Endodermal cell (in vitro differentiated cells): Measurements from ENCODE around the gene NADK. TPM values are rescaled to one million over a fixed set of nuclear protein-coding genes. Genes with fewer than 3 reads are reported as not detected.

ENCODE experiments used
- DNase-seq: peaks from one replicate; pipeline ENCODE4 v3.0.0-alpha.2; 2017
- H3K27ac ChIP-seq: 2 replicates; pipeline ENCODE4 v1.5.1; 2013; ENCODE audit warnings: mild to moderate bottlenecking, low read depth, low read length, moderate library complexity
- H3K27me3 ChIP-seq: 2 replicates; pipeline ENCODE4 v1.6.1; 2013; ENCODE audit warnings: mild to moderate bottlenecking, low read length, moderate library complexity; ENCODE audit not compliant: insufficient read depth, control insufficient read depth, poor library complexity, severe bottlenecking
- H3K36me3 ChIP-seq: 2 replicates; pipeline ENCODE4 v1.7.0; 2013; ENCODE audit warnings: mild to moderate bottlenecking, low read length, moderate library complexity; ENCODE audit not compliant: control insufficient read depth, insufficient read depth
- H3K4me1 ChIP-seq: one replicate; pipeline ENCODE4 v1.7.0; 2013; ENCODE audit warnings: low read length; ENCODE audit not compliant: control insufficient read depth, insufficient read depth
- H3K4me3 ChIP-seq: 2 replicates; pipeline ENCODE4 v1.5.1; 2013; ENCODE audit warnings: mild to moderate bottlenecking, low read length, moderate library complexity
- H3K9ac ChIP-seq: 2 replicates; pipeline ENCODE4 v1.6.1; 2013; ENCODE audit warnings: mild to moderate bottlenecking, low read length, moderate library complexity; ENCODE audit not compliant: poor library complexity, severe bottlenecking; ENCODE audit errors: extremely low read depth
- H3K9me3 ChIP-seq: 2 replicates; pipeline ENCODE4 v1.6.1; 2013; ENCODE audit warnings: mild to moderate bottlenecking, low read length, moderate library complexity; ENCODE audit not compliant: control insufficient read depth
- H3K27ac Mint-ChIP-seq: 2 replicates; pipeline ENCODE4 v1.8.0; 2020; ENCODE audit warnings: mixed read lengths
- H3K27me3 Mint-ChIP-seq: 2 replicates; pipeline ENCODE4 v1.8.0; 2021; ENCODE audit warnings: mild to moderate bottlenecking, mixed read lengths; ENCODE audit not compliant: insufficient read depth
- H3K36me3 Mint-ChIP-seq: 2 replicates; pipeline ENCODE4 v1.8.0; 2020; ENCODE audit warnings: low read depth, mixed read lengths
- H3K4me1 Mint-ChIP-seq: 2 replicates; pipeline ENCODE4 v1.8.0; 2020; ENCODE audit warnings: mixed read lengths
- H3K4me3 Mint-ChIP-seq: 2 replicates; pipeline ENCODE4 v1.8.0; 2020; ENCODE audit warnings: mild to moderate bottlenecking, moderate library complexity, mixed read lengths
- H3K9me3 Mint-ChIP-seq: 2 replicates; pipeline ENCODE4 v1.8.0; 2020; ENCODE audit warnings: mild to moderate bottlenecking, mixed read lengths
- CTCF ChIP-seq: fragments of 200-600 bp; sonication (generic); conservative IDR thresholded peaks from 2 replicates; pipeline ENCODE4 v1.5.0; 2021; ENCODE audit warnings: antibody characterized with exemption, mild to moderate bottlenecking
- WGBS, 2 experiments: methylation state at CpG; one replicate each; pipeline versions ENCODE4 v1.1.5 to v1.1.7; 2013; ENCODE audit warnings: missing lambda C conversion rate in 2 of 2, mixed read lengths in 1 of 2; ENCODE audit not compliant: insufficient coverage in 1 of 2, insufficient read length in 1 of 2; 5-methylcytosine and 5-hydroxymethylcytosine counted together
- total RNA-seq, 2 donors: library from RNA; stranded (reverse); fragmentation: NEBNext Ultra II Directional in 1 of 2; extraction: Animal tissue kit (Norgen Biotek cat#: 25700) in 1 of 2; gene quantifications; 2 replicates in 1 of 2; 3 replicates in 1 of 2; pipeline ENCODE4 v1.2.1, GENCODE V29; 2021

The NADK gene
- total RNA-seq, 2 donors from 2014 or later: 75.2 to 81.6 TPM

- no peak overlapping the region for H3K4me3 ChIP-seq
- H3K27me3 ChIP-seq: no peaks in the 10 kb centered on the region
- H3K27me3 Mint-ChIP-seq: no peaks in the 10 kb centered on the region
- H3K4me1 ChIP-seq: no peaks in the 10 kb centered on the region
- WGBS, 2 experiments: 97% methylated on average over 10 of the region's 10 CpGs
- peaks cover 72% of the 10 kb centered on the region for H3K36me3 ChIP-seq
- H3K9me3 ChIP-seq: no peaks in the 10 kb centered on the region
- no peak for TF ChIP-seq CTCF
- no peak overlapping the region for H3K27ac ChIP-seq
- no peak overlapping the region for H3K9ac ChIP-seq
- H3K4me3 Mint-ChIP-seq: no peak overlapping the region
- H3K9me3 Mint-ChIP-seq: no peaks in the 10 kb centered on the region
- peaks cover 63% of the 10 kb centered on the region for H3K36me3 Mint-ChIP-seq
- DNase-seq: no peak
- H3K27ac Mint-ChIP-seq: no peak overlapping the region
- H3K4me1 Mint-ChIP-seq: no peaks in the 10 kb centered on the region
These were observed 29.9 kb upstream of the NADK start for GRCh38 chr1:1808206-1808605.

GRCh38 chr1:1806890-1807289 is 28.6 kb upstream of the NADK start:
- no peaks in the 10 kb centered on the region for H3K4me1 ChIP-seq
- H3K4me3 ChIP-seq: no peak overlapping the region
- H3K4me1 Mint-ChIP-seq: no peaks in the 10 kb centered on the region
- 94 to 100% methylated on average over 2 of the region's 2 CpGs for WGBS, 2 experiments
- no peaks in the 10 kb centered on the region for H3K27me3 Mint-ChIP-seq
- no peak overlapping the region for H3K9ac ChIP-seq
- H3K36me3 ChIP-seq: peaks cover 73% of the 10 kb centered on the region
- H3K36me3 Mint-ChIP-seq: peaks cover 61% of the 10 kb centered on the region
- H3K27me3 ChIP-seq: no peaks in the 10 kb centered on the region
- H3K27ac ChIP-seq: no peak overlapping the region
- H3K9me3 ChIP-seq: no peaks in the 10 kb centered on the region
- H3K27ac Mint-ChIP-seq: no peak overlapping the region
- no peak overlapping the region for H3K4me3 Mint-ChIP-seq
- TF ChIP-seq CTCF: no peak
- H3K9me3 Mint-ChIP-seq: no peaks in the 10 kb centered on the region
- DNase-seq: no peak

GRCh38 chr1:1804301-1804700 is 26.0 kb upstream of the NADK start:
- Histone ChIP-seq H3K36me3 (peaks cover 82% of the 10 kb centered on the region), H3K27ac (no peak overlapping the region), H3K4me3 (no peak overlapping the region), H3K9me3 (no peaks in the 10 kb centered on the region), H3K27me3 (no peaks in the 10 kb centered on the region), H3K4me1 (no peaks in the 10 kb centered on the region), H3K9ac (no peak overlapping the region)
- Mint-ChIP-seq H3K27me3 (no peaks in the 10 kb centered on the region), H3K36me3 (peaks cover 66% of the 10 kb centered on the region), H3K4me1 (no peaks in the 10 kb centered on the region), H3K27ac (peak overlapping the region; percentile 58), H3K4me3 (no peak overlapping the region), H3K9me3 (no peaks in the 10 kb centered on the region)
- no peak for DNase-seq
- no peak for TF ChIP-seq CTCF
- WGBS, 2 experiments: 93 to 96% methylated on average over 5 to 8 of the region's 8 CpGs
